ENCODE measurements around the gene ZNF468.
"Not testable (repeated sequence)": the region's sequence is repeated elsewhere in the genome, so short reads cannot be mapped to it uniquely, and the experiment has no call there.

Gene ZNF468

GRCh38 chr19:52823676-52824075, 33.7 kb downstream of the ZNF468 start:
- DNase-seq = no peak

- peak; percentile 43 to 64 (median 47) for DNase-seq
These were observed 36.0 kb downstream of the ZNF468 start, which contains the start of gene ZNF28 for GRCh38 chr19:52821204-52821960. TSS of gene ZNF28 (minus strand) at chr19:52821633. CDS start at chr19:52817958, 3,675 bp downstream.

GRCh38 chr19:52820472-52821203, 36.8 kb downstream of the ZNF468 start:
- DNase-seq = peak in 2 of 3 donors; percentile 17 to 42

- DNase-seq = no peak
These were observed 47.6 kb downstream of the ZNF468 start for GRCh38 chr19:52809801-52810200.

- DNase-seq = not testable (repeated sequence)
These were observed 57.3 kb downstream of the ZNF468 start for GRCh38 chr19:52799950-52800640.

- DNase-seq = no peak
These were observed 68.0 kb downstream of the ZNF468 start for GRCh38 chr19:52789440-52789839.
